ENCODE results near the gene VPS4A.

VPS4A gene

GRCh38 chr16:69363281-69363717 lies 52.1 kb downstream of the VPS4A start:
- TF ChIP-seq ZFX (IDR thresholded peaks at IDR 0.05) = no peak
- no peak for TF ChIP-seq CTCF (conservative IDR thresholded peaks at IDR 0.05)
- H3K27ac ChIP-seq = no peak overlapping the region

- TF ChIP-seq CTCF (conservative IDR thresholded peaks at IDR 0.05) (no peak), ZFX (IDR thresholded peaks at IDR 0.05) (no peak)
Observed at GRCh38 chr16:69364088-69364487, 52.9 kb downstream of the VPS4A start.

GRCh38 chr16:69365901-69366300 lies 54.8 kb downstream of the VPS4A start:
- TF ChIP-seq CTCF (conservative IDR thresholded peaks at IDR 0.05) (no peak), ZFX (IDR thresholded peaks at IDR 0.05) (no peak)

More at GRCh38 chr16:69364088-69364487, 52.9 kb downstream of the VPS4A start:
- H3K27ac ChIP-seq = no peak overlapping the region

GRCh38 chr16:69366431-69366830 lies 55.3 kb downstream of the VPS4A start:
- no peak for TF ChIP-seq CTCF (conservative IDR thresholded peaks at IDR 0.05)
- H3K27ac ChIP-seq = no peak overlapping the region

More at GRCh38 chr16:69365901-69366300, 54.8 kb downstream of the VPS4A start:
- H3K27ac ChIP-seq = no peak overlapping the region

GRCh38 chr16:69367980-69368379 lies 56.8 kb downstream of the VPS4A start:
- TF ChIP-seq CTCF (conservative IDR thresholded peaks at IDR 0.05) (no peak), ZFX (IDR thresholded peaks at IDR 0.05) (no peak)
- H3K27ac ChIP-seq = no peak overlapping the region

GRCh38 chr16:69368866-69369265 lies 57.7 kb downstream of the VPS4A start:
- H3K27ac ChIP-seq = no peak overlapping the region
- TF ChIP-seq CTCF (conservative IDR thresholded peaks at IDR 0.05) (no peak), ZFX (IDR thresholded peaks at IDR 0.05) (no peak)

- no peak overlapping the region for H3K27ac ChIP-seq
- no peak for TF ChIP-seq CTCF (conservative IDR thresholded peaks at IDR 0.05)
- TF ChIP-seq ZFX (IDR thresholded peaks at IDR 0.05) = no peak
Observed at GRCh38 chr16:69371564-69371963, 60.4 kb downstream of the VPS4A start.

All from C4-2B (cell line).